Ecto neural progenitor cell (in vitro differentiated cells): ENCODE measurements around the gene POFUT2.
A peak's percentile ranks its signal among the peaks of the same experiment; 100 is the strongest.

Experiments used
- DNase-seq: peaks from one replicate; pipeline ENCODE4 v3.0.0-alpha.2; 2018; ENCODE audit warnings: low spot score

The POFUT2 gene

DNA sequence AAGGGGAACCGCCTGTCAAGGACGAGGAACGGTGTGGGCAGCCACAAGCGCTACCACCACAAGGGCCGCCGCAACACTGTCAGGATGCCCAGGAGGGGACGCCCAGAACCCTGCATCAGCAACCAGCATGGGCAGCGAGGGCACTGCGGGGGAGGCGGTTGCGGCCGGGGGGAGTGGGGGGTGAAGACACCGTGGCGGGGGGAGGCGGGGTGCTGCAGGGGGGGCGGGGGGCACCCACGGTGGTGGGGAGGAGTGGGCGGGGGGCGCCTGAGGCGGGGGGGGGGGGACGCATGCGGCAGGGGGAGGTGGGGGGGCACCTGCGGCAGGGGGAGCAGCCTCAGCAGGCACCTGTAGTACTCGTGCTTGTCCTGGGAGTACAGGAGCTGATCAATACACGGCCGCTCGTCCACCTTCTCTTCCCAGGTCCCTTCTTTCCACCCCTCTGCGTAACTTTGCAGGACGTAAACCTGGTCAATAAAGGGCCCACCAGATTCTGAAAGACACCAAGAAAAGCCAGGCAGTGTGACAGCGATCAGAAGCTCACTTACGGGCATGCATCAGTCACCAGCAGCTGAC is 4.6 kb downstream of the POFUT2 start:
- peak; percentile 20 for DNase-seq

DNA sequence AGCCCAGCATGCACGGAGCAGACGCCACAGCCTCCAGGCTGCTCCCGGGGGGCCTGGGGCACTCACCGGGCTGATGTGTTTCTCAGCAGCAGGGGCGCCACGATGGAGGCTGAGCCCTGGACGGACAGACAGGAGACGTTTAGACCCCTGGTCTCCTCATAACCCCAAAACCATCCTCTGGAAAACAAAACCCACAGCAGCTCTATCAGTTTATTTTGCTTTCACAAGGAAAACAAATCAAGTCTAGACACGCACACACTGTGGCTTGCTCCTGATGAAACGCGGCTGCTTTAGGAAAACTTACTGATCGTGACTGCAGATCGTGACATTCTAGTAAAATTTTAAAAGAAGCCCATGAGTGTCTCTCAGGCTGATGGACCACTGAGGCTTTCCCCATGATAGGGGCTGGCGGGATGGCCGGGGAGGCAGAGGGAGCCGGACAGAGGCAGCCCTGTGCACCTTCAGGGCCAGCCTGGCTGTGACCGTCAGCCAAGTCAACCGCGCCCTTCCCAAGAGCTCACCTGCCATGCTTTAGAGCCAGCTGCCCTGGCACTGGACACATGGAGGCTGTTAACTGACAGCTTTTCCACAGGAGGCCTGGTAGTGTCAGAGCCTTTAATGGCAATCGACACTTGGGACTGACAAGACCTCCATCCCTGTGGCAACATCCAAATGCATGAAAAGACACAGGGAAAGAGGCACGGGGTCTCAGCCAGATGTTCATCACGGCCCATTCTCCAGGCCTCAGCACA is 5.2 kb downstream of the POFUT2 start:
- DNase-seq, result peak; percentile 36

DNA sequence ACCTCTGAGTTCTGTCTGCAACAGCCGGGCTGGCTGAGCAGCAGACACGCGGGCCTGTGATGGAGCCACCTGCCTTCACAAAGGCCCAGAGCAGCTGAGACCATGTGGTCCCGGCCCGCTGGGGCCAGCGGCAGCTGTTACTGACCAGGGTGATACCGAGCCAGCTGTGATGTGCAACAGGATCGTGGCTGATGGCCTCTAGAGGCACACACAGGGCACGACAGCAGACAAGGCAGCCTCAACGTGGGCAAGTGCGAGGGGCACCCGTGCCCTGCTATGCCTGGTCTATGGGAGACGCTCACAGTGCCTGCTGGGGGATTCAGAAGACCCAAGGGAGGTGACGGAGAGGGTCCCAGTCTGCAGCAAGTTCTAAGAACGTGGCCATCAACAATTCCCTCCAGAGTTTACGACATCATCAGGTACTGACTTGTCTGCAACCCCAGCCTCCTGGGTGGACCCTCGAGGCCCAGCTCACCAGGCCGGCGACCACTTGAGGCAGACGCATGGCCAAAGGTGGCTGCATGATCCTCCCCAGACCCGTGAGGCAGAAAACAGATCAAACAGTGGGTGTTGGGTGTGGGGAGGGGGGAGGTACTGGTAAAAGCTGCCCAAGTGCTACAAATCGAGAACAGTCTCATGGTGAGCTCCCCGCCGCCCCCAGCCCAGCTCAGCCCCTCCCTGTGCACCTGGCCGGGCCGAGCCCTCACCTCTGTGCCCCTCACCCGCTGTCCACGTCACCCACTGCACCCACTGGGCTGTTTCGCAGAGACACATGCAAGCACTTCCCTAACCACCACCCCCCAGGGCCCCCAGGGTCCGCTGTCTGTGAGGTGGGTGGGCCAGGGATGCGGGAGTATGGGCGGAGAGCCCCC is 6.0 kb downstream of the POFUT2 start:
- DNase-seq, result peak; percentile 33

DNA sequence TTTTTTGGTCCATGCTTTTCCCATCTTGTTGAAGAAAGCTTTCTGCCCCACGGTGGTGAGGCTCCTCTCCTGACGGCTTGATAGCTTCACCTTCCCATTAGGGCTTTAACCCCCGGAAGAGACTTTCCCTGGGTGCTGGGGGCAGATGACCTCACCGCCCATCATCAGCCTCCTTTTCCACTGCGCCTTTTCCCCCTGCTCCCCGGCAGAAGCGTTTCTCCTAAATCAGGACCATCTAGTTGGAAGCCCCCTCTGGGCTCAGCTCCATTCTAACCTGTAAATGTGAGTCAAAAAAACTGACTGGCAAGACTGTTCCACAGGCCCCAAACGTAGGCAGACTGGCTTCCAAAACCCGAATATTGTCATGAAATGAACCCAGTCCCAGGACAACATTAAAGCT is 6.7 kb downstream of the POFUT2 start:
- DNase-seq, result no peak

DNA sequence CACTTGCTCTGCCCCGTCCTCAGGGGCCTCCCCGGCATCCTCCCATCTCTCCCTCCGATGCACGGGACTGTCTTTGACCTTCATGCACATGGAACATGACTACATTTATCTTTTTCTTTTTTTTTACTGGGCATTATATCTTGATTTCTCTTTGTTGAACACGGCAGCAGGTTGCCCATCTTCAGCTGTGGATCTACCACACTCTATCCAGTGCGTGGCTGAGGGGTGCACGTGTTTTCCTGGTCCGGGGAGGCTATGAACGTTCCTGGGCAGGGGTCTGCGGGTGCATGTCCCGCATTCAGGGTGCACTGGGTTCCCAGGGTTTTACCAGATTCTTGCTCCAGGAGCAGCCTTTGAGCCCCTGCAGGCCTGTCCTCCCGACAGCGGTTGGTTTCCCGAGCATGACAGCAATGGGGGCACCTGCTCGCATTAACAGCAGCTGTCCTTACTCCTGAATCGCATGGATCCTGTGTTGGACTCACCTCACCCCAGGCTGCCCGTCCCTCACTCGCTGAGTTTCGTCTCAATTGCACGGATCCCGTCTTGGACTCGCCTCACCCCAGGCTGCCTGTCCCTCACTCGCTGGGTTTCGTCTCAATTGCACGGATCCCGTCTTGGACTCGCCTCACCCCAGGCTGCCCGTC is 7.4 kb downstream of the POFUT2 start:
- DNase-seq, result peak; percentile 29

DNA sequence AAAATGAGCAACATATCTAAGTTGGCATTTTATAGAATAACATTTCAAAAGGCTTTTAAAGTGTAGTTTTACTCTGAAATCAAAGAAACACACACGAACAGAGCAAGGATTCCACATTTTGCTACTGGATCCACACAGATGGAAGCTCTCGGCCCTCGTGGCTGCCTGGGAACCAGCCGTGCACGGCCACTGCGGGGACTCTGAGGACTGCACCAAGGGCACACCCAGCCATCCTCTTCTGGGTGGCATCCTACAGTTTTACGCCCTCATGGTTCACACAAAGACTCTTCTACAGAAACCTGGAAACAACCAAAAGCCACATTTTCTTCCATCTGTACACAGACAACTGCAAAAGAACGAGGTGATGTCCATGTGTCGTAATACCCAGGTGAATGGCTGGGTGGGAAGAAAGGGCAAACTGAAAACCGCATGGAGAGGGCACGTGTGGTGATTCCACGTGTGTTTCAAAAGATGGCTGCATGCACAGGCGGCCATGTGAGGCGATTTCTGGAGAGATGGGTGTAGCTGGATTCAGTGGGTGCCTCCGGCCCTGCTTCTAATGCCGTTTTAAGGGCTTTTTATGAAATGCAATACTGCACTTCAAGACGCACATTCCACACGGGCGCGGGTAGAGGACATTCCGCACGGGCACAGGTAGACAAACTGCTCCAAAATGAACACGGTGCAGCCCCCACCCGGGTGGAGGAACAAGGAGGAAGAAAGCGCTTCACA is 8.1 kb downstream of the POFUT2 start:
- peak; percentile 30 for DNase-seq

DNA sequence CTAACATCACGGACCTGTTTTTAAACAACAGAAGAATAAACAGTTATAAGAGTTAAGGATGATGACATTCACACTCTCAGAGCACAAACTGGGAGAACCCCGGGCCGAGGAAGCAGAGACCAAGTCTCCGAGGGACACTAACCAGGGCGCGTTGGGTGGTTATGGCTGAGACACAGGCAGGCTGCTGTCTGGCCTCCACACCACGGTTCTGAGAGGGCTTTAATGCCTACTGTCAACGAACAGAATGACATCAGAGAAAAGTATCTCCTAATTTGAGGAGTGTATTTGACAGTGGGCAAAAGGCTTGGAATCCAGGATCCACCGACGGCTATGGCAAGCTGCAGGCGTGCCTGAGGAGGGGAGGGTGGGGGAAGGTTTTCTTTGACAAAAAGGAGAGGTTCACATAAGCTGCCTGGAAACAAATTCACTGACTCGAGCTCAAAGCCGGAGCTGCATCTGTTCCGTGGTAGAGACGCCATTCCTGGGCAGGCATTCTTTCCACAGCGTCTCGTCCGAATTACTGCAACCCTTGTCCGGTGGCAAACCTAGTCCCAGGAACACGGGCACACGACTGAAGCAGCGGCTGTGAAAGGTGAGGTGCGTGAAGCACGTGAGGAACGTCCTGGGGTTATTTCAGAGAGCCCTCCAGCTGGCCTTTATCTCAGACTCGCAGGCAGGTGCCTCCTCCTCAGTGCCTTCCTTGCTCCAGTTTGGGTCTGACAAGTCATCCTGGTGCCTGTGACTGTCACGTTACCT is 9.4 kb downstream of the POFUT2 start:
- peak; percentile 30 for DNase-seq

DNA sequence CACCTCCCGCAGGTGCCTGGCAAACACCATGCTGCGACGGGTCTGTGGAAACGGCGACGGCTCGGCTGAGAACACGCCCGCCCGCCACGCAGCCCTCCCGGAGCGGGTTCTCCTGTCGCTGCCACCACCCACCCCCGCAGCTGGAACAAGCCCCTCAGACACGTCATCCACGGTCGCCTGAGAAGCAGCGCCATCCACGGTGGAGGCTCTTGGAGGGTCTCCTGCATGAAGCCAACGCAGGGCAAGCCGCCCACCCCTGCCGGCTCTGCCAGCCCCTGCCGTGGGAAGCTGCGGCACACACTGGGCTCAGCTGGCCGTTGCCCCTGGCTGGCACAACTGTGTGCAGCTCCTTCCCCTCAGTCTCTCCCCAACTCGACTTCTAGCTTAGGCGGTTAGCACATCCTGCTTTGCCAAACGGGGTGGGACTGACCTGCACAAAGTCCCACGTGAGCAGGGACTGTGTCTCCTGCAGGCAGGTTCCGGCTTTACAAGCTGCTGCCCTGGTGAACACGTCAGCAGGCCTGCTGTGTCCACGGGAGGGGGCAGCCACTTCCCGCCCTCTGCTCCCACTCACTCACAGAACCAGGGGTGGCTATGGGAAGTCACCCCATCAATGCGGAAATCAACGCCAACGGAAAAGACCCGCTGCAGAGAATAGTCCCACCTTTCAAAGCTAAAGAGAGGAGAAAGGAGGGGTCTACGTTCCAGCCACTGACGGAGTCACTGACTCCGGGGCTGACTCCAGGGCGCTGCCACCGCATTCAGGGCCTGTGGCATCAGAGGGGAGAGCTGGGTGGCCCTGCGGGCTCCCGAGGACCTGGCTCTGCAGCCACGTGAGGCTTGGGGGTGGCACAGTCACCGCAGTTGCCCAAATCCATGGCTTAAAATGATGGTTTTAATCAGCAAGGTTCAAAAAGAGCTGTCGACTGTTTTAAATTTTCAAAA is 10.3 kb downstream of the POFUT2 start:
- peak; percentile 35 for DNase-seq

DNA sequence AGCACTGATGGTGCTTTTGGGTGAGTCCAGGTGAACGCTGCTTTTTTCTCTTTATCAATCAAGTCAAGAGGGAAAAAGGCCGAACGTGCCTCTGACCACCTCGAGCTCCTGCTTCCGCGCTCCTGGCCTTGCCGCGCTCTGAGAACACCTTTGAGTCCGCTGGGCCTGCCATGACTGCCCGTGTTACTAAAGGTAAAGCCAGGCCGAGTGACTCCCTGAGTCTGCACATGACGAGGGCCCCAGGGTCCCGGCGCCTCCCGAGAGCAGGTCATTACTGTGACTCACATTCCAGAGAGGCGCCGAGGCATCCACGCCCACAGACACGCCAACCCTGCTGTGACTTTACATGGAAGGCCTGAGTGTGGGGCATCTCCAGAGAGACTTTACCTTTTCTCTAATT is 11.1 kb downstream of the POFUT2 start:
- peak; percentile 38 for DNase-seq

DNA sequence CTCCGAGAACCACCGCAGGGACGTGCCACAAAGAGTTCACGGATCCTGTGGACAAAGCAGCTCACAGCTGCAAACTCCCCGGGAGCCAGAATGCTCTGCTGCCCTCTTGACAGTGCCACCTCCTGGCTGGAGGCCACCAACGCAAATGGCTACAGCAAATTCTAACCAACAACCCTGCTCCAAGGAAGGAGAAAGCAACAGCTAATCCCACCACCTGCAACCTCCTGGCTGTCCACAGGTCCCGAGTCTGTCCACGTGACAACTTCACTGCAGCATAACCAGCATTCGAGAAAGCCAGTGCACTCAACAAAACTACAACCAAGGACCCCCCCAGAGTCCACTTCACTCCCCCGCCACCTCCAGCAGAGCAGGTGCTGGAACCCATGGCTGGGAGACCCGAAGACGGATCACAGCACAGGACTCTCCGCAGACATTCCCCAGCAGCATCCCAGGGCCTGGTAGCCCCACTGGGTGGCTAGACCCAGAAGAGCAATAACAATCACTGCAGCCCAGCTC is 17.3 kb downstream of the POFUT2 start:
- DNase-seq, result no peak

DNA sequence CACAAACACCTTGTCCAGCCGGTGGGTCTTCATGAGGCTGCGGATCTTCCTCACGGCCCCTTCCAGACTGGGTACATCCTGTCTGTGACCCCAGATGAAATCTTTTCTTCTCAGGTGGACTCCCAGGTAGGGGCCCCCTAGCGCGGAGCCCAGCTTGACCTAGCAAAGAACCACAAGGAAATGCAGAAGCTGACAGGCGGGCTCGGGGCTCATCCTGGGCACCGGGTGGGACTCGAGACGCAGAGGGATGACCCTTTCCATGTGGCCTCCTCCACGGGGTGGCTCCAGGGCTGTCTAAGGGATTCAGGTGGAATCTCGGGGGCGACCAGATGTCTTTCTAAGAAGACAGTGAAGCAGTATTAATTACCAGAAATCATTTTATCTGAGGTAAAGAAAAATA is 17.8 kb downstream of the POFUT2 start:
- DNase-seq, result no peak

DNA sequence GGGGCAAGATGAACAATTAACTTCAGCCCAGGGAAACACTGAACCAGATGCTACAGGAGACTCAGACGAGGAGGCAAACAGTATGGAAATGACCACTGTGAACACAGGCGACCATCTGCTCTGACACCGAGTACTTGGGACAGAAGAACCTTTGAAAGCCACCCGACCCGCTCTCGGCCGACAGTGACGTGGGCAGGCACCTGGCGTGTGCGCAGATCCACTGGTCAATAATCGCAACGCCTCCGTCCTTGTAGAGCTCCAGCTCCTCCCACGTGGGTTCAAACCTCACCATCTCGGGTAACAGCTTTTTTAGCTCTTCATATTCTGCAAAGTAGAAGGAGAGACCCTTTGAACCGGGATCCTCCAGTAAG is 20.3 kb downstream of the POFUT2 start:
- no peak for DNase-seq

DNA sequence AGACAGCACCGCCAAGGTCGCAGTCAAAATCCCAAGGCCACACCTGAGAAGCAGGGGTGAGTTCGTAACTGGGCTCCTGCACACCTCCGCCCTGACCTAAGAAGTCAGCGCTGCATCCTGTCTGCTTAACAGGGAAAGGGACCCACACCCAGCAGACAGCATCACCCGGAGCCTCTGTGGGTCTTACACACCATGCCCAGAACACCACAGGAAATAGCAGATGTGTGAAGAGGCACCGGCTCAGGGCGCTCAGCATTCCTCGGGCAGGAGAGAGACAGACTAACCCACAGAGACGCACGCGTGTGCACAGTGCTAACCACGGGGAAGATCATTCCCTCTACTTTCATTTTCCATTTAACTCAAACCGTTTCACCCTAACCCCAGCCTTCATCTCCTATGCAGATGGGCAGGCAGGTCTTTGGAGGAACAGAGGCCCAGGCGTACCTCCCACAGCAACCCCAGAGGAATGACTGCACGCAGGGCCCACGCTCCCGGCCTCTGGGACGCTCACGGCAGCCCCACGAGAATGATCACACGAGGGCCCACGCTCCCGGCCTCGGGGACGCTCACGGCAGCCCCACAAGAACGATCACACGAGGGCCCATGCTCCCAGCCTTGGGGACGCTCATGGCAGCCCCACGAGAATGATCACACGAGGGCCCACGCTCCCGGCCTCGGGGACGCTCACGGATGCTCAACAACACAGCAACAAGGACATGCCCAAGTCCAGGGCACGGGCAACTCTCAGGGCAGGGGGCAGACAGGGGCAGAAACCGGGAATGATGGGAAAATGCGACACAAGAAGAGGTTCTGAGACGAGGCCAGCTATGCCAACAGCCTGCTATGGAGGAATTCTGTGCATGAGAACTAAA is 20.9 kb downstream of the POFUT2 start:
- DNase-seq, result peak; percentile 25

DNA sequence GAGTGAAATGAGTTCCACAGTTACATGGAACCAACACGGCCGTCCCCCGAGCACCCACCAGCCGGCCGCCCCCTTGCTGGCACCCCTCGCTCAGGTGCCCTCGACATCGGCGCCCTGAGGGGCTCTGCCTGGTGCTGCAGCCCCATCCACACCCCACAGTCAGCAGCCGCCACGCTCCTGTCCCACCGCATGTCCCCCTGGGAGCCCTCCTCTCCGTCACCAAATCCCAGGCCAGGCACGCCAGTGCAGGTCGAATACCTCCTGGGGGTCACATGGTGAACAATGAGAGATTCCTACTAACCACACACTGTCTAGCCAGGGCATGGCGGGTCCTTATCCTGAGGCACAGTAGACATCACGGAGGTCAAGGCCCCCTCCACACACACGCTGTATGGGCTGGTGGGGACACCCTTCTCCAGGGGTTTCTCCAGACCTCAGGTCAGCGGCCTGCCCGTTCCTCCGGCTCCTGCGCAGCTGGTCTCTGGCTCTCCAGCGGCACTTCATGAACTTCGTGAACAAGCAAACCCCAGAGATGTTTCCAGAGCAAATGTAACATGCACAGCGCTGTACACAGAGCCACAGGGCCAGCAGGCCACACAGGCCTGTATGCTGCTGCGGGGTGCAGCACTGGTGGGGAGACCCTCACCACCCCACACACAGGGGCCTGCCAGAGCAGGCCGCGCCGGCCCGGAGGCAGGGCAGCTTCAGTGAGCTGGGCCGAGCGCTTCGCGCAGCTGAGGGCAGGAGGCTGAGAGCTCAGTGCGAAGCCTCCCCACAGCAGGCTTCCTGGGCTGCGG is 21.8 kb downstream of the POFUT2 start:
- peak; percentile 35 for DNase-seq

DNA sequence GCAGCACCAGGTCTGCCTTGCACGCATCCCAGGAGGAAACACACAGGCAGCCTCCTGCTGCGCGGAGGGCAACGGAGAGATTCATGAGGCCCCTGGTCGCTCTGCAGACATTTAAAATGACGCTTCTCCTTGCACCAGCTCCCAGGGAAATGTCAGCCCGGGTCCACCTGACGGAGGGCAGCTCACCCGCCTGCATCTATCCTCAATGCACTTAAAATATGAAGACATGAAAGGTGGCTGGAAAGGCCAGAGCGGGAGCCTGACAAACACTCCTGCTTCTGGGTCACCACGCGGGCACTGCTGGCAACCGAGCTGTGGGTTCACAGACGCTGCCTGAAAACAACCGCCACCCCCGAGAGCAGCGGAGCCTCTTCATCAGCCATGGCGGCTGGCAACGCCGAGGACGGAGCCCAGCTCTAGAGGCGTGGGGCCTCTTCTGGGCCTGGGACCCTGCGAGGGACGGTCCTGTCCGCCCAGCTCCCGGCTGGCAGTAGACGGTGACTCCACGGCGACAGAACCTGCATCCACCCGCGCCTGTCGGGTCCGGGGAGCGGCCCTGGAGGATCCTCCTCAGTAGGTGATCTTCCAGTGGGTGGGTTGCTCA is 22.7 kb downstream of the POFUT2 start:
- DNase-seq, result peak; percentile 38

DNA sequence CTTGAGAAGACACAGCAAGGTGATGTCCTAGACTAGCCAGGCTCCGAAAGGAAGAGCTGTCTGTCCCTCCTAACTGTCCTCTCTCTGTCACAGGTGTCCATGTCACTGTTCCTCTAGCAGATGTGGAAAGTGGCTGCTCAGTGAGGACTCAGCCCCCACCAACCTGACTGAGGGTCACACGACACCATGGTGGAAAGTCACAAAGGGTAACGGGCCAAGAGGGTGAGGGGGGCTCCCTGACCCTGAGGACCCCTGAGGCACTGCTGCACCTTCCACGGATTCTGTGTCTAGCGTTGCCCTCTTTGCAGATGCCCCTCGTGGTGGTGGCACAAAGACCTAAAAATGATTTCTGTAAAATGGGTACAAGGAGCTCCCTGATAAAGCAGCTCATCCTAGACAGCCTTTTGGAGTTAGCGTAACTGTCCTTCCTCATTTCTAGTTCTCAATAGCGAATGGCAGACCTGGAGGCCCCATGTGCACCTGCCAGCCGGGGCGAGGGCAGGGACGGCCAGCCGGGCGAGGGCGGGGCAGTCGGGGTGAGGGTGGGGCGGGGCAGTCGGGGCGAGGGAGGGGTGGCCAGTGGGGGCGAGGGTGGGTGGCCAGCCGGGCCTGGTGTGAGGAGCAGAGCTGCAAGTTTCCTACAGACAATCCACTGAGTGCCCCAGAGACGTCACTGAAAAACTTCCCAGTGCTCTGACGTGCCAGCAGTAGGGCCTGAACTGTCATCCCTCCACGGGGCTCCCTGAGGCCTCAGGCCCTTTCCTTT is 23.4 kb downstream of the POFUT2 start:
- peak; percentile 18 for DNase-seq

DNA sequence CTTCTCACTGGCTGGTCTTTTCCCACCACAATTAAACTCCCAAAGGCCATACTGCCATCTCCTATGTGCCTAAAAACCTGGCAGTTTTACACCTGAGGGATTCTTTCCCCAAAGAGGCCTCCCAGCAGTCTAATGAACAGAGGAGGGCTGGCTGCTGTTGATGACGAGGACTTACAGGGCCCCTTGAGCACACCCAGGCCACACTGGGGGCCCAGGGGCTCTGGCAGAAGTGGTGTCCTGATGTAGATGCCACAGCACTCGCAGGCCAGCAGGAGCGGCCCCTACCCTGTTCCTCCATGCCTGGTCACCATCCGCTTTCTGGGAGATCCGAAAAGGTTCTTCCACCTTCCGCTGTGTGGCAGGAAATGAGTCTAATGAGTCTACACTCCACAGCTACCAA is 24.2 kb downstream of the POFUT2 start:
- no peak for DNase-seq
